GM19397 (cell line): Measurements from ENCODE around the gene DHRSX.
"Not testable (repeated sequence)": the region's sequence is repeated elsewhere in the genome, so short reads cannot be mapped to it uniquely, and the experiment has no call there.

Experiments
- ATAC-seq: cut with Tn5 transposase; IDR thresholded peaks from one replicate; pipeline ENCODE4 v1.9.1; 2021; ENCODE audit warnings: mild to moderate bottlenecking, moderate library complexity; ENCODE audit not compliant: unreplicated experiment

The DHRSX gene

DNA sequence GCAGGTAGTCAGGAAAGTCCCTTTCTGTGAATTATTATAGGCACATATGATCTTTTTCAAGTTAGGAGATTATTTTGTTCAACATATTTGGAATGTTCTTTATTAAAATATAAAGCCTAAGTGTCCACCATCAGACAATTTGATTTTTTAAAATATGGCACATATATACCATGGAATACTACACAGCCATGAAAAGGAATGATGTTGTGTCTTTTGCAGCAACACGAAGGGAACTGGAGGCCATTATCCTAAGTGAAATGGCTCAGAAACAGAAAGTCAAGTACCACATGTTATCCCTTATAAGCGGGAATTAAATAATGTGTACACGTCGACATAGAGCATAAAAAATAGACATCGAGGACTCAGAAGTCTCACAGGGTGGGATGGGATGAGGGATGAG lies 73.0 kb downstream of the DHRSX start:
- no peak for ATAC-seq

DNA sequence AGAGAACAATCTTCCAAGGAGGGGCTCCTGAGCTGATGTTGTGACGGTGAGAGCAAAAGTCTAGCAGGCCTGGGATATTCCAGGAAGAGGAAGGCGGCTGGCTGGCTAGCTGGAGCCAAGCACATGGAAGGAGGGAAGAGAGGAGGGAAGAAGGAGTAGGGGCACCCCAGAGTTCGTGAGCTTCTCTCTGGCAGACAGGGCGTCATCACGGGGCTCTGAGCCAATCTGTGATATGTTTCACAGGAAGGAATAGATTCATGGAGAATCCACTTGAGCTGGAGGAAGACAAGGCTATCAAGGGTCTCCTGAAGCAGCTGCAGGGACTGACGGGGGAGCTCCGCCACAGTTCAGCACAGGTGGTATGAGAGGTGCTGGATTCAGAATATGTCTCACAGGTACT lies 73.6 kb downstream of the DHRSX start:
- no peak for ATAC-seq

DNA sequence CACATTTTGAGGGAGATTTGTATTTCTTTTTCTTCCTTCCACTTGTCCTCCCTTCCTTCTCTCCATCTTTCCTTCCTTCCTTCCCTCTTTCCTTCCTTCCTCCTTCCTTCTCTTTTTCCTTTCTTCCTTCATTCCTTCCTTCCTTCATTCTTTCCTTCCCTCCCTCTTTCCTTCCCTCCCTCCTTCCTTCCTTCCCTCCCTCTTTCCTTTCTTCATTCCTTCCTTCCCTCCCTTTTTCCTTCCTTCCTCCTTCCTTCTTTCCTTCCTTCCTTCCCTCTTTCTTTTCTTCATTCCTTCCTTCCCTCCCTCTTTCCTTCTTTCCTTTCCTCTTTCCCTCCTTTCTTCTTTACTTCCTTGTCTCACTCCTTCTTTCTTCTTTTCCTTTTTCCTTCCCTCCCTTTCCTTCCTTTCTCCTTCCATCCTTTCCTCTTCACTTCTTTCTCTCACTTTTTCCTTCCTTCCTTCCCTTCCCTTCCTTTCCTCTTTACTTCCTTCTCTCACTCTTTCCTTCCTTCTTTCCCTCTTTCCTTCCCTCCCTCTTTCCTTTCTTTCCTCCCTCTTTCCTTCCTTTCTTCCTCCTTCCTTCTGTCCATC lies 74.4 kb downstream of the DHRSX start:
- no peak for ATAC-seq

DNA sequence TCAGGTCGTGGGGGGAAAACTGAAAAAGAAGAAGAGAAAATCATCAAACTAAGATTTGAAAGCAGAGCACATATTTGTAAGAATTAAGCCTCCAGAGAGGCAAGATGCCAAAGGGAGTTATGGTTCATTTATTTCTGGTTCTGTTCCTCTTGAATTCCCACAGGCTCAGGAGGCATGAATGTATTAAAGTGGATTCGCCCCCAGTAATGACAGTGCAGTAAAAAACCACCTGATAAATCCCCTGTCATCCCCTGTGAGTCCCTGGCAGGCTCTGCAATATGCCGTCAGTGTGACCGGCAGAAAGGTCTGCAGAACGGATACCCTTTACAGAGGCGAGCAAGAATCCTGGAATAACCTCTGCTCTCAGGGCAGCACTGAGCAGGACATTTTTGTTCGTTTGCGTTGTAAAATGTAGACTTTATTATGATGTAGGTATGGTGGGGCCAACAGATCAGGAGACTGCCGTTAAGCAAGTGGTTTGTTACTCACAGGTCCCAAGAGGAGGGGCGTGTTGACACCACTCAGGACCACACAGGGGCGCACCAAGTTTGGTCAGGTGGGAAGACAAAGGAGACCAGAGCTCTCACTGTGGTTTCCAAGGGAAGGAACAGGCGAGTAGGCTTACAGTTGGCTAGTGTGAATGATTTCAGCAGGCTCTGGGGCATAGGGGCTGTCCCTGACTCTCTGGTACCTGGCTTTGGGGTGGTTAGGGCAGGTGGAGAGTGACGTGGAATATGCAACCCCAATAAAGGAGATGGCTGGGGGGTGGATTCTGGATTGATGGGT lies 75.3 kb downstream of the DHRSX start:
- no peak for ATAC-seq

DNA sequence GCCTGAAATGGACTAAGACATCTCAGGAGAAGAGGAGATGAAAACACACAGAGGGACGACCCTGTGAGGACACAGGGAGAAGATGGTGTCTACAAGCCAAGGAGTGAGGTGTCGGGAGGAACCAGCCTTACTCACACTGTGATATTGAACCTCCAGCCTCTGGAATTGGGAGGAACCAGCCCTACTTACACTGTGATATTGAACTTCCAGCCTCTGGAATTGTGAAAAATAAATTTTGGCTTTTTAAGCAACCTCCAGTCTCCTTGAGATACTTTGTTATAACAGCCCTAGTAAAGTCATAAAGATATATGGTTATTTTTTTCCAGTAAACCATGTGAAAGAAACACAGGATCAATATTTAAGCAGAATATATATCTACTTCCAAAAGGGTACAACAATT lies 76.5 kb downstream of the DHRSX start:
- ATAC-seq, result no peak

DNA sequence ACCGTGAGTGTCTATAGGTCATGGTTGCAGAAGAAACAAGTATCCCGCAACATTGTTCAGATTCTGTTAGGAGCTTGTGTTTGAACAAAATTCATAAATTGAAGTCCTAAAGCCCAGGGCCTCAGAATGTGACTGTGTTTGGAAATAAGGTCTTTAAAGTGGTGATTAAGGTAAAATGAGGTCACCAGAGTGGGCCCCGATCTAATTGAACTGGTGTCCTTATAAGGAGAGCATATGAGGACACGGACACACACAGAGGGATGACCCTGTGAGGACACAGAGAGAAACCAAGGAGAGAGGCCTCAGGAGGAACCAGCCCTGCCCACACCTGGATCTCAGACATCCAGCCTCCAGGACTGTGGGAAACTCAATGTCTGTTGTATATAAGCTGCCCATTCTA lies 76.9 kb downstream of the DHRSX start:
- ATAC-seq, result no peak

DNA sequence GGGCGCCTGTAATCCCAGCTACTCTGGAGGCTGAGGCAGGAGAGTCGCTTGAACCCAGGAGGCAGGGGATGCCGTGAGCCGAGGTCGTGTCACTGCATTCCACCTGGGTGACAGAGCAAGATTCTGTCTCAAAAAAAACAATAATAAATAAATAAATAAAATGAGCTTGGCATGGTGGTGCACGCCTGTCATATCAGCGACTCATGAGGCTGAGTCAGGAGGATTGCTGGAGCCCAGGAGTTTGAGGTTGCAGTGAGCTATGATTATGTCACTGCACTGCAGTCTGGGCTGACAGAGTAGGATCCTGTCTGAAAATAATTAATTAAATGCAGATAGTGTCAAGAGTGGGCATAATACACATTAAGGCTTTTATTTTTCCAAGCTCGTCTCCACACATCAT lies 77.5 kb downstream of the DHRSX start:
- no peak for ATAC-seq

DNA sequence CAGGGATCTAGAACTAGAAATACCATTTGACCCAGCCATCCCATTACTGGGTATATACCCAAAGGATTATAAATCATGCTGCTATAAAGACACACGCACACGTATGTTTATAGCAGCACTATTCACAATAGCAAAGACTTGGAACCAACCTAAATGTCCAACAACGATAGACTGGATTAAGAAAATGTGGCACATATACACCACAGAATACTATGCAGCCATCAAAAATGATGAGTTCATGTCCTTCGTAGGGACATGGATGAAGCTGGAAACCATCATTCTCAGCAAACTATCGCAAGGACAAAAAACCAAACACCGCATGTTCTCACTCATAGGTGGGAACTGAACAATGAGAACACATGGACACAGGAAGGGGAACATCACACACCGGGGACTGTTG lies 81.4 kb downstream of the DHRSX start:
- not testable (repeated sequence) for ATAC-seq

DNA sequence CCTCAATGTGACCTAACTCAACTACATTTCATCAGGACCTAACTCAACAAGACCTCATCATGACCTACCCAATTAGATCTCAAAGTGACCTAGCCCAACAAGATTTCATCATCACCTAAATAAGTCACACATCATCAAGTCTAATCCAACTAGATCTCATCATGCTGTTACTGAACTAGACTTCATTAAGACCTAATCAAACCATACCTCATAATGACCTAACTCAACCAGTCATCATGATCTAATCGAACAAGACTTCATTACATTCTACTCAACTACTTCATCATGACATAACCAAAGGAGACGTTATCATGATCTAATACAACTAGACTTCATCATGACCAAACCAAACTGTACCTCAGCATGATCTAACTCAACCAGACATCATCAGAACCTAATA lies 82.8 kb downstream of the DHRSX start:
- no peak for ATAC-seq

DNA sequence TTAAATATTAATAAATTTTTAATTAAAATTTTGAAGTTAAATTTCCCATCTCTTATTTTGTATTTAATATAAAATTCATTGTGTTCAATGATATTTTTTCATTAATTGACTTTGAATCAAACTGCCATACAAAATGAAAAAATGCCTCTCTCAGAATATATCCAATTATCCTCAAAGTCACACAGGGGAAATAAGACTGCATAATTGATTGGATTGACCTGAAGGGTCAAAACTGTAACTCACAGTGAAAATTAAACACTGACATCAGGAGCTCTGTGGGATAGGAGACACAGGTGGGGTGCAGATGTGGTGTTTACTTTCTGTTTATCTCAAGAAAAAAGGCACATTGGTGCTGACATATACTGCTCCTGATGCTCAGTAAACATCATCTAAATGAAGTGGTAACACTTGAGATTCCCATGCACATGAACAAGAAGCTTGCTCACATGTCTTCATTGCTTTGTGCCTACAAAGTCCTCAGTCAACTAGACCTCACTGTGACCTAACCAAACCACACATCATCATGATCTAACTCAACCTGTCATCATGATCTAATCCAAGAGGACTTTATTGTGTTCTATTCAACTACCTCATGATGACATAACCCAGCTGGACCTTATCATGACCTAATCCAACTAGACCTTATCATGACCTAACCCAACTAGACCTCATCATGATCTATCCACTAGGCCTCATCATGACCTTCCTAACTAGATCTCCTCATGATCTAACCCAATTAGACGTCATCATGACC lies 83.7 kb downstream of the DHRSX start:
- no peak for ATAC-seq

DNA sequence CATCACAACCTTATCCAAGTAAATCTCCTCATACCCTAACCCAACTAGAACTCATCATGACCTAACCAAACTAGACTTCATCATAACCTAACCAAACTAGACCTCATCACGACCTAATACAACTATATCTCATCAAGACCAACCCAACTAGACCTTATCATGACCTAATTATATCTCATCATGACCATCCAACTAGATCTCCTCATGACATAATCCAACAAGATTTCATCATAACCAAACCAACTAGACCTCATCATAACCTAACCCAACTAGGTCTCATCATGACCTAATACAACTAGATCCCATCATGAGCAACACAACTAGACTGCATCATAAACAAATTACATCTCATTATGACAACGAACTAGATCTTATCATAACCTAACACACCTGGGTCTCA lies 86.4 kb downstream of the DHRSX start:
- ATAC-seq, result no peak

DNA sequence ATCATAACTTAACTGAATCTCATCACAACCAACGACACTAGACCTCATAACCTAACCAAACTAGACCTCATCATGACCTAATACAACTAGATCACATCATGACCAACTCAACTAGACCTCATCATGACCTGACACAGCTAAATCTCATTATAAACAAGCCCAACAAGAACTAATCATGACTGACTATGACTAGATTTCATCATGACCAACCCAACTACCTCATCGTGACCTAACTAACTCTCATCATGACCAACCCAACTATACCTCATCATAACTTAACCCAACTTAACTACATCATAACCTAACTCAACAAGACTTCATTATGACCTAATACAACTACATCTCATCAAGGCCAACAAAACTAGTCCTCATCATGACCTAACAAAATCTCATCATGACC lies 86.8 kb downstream of the DHRSX start:
- no peak for ATAC-seq

DNA sequence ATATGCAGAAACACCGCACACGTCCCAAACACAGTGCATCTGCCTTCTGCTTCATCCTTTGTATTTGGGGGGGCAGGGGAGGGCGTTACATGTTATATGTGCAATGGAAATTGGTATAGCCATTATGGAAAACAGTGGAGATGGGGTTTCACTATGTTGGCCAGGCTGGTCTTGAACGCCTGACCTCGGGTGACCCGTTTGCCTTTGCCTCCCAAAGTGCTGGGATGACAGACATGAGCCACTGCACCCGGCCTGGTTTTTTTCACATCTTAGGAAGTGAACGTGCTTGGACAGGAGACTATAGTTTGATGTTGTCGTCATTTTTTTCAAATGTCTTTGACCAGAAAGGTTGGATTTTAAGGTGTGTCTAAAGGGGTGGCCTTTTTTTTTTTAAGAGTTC lies 88.6 kb downstream of the DHRSX start:
- ATAC-seq, result no peak

DNA sequence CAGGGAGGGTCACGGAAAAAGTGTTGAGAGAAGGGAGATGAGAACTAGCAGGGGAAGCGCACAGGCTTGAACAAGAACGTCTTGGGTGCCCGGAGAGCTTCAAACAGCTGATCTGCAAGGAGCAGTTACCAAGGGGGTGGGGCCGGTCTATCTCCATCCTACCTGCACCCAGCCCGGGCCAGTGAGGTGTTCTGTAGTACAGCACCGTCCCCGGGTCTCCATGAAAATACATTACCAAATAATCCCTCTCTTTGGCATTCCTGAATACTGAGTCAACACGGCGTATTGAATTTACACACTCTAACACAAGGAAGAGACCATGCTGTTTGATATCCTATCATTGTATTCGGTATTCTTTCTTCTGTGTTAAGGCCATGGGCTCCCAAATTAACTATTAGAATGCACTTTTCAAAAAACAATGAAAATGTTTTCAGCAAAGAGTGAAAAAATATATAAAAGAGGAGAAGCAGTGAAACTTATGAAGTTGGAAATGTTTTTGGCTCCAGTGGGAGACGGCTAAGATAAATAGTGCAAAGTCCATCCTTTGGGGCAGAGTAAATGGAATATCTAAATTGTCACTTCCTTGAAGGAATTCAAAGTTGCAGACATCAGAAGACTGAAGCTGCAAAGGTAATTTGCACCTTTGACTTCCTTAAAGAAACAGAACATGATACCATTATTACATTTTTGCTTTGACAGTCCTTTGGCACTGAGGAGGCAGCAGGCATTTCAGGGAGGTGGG lies 90.3 kb downstream of the DHRSX start:
- no peak for ATAC-seq

DNA sequence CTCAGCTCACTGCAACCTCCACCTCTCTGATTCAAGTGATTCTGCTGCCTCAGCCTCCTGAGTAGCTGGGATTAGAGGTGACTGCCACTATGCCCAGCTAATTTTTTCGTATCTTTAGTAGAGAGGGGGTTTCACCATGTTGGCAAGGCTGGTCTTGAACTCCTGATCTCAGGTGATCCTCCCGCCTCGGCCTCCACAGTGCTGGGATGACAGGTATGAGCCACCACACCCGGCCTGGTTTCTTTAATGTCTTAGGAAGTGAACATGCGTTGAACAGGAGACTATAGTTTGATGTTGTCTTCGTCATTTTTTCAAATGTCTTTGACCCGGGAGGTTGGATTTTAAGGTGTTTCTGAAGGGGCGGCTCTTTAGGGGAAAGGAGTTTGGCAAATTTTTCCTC lies 91.0 kb downstream of the DHRSX start:
- ATAC-seq, result no peak

DNA sequence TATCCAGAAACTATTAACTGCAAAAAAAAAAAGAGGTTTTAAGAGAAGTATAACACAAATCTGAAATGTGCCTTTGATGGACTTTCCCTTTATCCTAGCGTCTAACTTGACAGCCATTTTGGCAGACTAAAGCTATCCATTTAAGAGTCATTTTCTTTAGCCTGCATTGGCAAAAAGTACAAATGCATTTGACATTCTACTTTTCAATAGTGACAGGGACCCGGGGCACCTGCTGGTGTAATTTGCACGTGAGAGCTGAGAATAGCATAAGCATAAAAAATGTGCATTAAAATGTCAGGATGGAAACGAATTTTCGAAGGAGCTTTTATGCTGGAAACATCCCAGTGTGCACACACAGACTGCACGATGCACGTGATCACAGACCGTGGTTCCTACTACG lies 91.9 kb downstream of the DHRSX start:
- ATAC-seq, result no peak

DNA sequence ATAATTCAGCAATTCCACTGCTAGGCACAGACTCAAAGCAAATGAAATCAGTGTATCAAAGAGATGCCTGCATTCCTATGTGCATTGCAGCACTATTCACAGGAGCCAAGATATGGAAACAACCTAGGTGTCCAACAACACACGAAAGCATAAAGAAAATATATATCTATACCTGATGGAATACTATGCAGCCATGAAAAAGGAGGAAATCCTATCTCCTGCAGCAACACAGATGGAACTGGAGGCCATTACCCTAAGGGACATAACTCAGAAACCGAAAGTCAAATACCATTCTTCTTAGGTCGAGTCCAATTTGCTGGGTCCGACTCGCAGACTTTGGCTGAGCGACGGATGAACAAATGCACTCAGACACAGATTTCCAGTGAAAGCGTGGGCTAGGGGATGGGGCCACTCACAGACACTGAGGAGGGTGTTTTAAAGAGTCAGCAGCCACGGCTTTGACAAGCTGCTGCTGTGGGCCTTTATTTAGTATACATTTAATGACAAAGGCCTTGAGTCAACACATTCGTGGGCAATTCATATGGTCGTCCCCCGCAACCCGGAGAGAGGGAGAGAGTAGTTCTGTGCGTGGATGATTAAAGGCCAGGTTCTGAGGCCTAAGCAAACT lies 93.8 kb downstream of the DHRSX start:
- ATAC-seq, result no peak

DNA sequence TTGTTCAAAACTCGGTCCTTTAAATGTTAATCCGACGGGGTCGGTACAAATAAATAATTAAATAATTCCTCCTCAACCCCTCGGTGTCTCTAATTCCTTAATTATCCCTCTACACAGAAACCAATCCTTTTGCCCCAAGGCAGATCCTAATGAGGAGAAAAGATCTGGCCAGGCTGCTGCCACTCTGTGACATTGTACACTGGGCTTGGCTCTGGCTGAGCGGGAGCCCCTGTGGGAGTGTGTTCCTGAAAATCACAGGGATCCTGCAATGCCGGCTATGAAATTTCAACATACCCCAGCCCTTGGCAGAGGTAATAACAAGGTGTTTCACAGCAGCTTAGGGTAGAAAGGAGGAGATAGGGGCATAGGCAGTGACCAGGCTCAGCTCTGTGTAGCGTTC lies 96.0 kb downstream of the DHRSX start:
- no peak for ATAC-seq

DNA sequence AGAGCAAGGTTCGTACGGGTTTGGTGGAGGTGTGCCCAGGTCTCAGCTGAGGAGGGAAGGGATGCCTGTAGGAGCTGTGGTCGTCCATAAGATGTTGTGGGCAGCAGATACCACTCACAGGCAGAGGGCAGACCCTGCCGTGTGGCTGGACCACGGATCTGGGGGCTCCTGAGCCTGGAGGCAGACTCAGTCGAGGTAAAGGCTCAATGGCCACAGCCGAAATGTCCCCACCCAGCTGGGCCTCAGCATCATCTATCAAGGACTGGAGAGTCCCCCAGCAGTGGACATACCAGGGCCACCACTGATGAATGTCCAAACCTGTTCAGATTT lies 98.5 kb downstream of the DHRSX start:
- no peak for ATAC-seq

DNA sequence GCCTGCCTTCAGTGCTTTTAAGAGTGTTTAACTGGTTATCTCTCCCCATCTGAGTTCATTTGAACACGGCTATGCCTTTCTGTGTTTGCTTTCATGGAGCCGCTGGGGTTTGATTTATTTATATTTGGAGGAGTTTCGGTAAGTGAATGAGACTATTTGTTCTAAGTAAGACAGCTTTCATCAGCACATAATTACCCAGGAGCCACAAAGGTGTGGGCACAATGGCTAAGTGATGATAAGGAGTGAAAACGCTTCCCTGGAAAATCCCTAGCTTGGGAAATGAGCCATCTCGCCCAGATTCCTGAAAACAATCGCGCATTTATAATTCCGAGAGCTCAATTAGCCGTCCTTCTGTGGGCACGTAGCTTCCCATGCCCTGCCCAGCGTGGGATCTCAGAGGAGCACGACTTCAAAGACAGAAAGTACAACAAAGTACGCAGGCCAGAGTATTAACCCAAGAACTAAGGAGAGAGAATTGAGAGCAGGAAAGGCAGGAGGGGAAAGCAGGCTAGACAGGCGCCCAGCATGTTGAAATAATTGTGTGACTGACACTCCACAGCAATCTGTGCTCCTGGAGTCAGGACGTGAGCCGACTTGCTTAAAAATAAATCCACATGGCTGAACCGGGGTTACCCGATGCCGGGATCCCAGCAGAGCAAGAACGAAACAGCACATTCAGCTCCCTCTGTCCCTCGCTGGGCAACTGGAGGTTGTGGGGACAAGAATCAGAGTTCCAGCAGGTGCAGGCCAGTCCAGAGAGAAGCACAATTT lies 99.0 kb downstream of the DHRSX start:
- no peak for ATAC-seq
